Body of pancreas (tissue), 4 donors: ENCODE data around the gene TMEM117. TPM values are rescaled to one million over a fixed set of nuclear protein-coding genes. Genes with fewer than 3 reads are reported as not detected.

Source experiments
- ATAC-seq: fragments of 150-250 bp; one replicate; pipeline ENCODE4 v1.9.1; 2016
- DNase-seq, 4 donors: peaks; one replicate each; pipeline ENCODE4 v3.0.0-alpha.2; 2019
- H3K27ac ChIP-seq, 4 donors: fragments of 200-600 bp; sonication (generic); 1 replicate in 3 of 4; 2 replicates in 1 of 4; pipeline versions ENCODE4 v1.5.1 to v1.6.1; 2016 to 2019; ENCODE audit warnings: mild to moderate bottlenecking in 1 of 4, mixed read lengths in 1 of 4, moderate library complexity in 1 of 4
- H3K27me3 ChIP-seq, 2 donors: fragments of 200-600 bp; sonication (generic); one replicate each; pipeline ENCODE4 v1.6.0; 2016; ENCODE audit warnings: mild to moderate bottlenecking in 1 of 2
- H3K36me3 ChIP-seq, 2 donors: fragments of 200-600 bp; sonication (generic); replicated peaks in 1 of 2; 2 replicates each; pipeline ENCODE4 v1.5.1; 2016; ENCODE audit warnings: low read depth in 2 of 2; ENCODE audit not compliant: insufficient read depth in 1 of 2
- H3K4me1 ChIP-seq: fragments of 200-600 bp; sonication (generic); one replicate; pipeline ENCODE4 v1.6.0; 2016
- H3K4me3 ChIP-seq, 2 donors: fragments of 200-600 bp; sonication (generic); 1 replicate in 1 of 2; 2 replicates in 1 of 2; pipeline ENCODE4 v1.5.1; 2016 to 2019
- H3K9me3 ChIP-seq, 3 donors: fragments of 200-600 bp; sonication (generic); 1 replicate in 2 of 3; 2 replicates in 1 of 3; pipeline ENCODE4 v1.5.1; 2016
- CTCF ChIP-seq, 7 experiments: fragments of 450-650 bp in 4 of 7; fragments of 200-600 bp in 3 of 7; sonication (generic) in 3 of 7; IDR thresholded peaks; one replicate each; pipeline ENCODE4 v1.5.1; 2016 to 2019; ENCODE audit warnings: antibody characterized with exemption in 7 of 7
- POLR2A ChIP-seq, 3 donors: fragments of 450-650 bp; IDR thresholded peaks; one replicate each; pipeline ENCODE4 v1.6.1; 2016; ENCODE audit warnings: antibody characterized with exemption in 3 of 3, mild to moderate bottlenecking in 2 of 3
- WGBS, 2 donors: methylation state at CpG; one replicate each; pipeline ENCODE4 v1.1.5; 2017; 5-methylcytosine and 5-hydroxymethylcytosine counted together
- intact Hi-C: fragments of 100-400 bp; cut with DNase I; formaldehyde crosslinking; loops from one replicate; pipeline ENCODE4 v1.15.1; 2023
- total RNA-seq, 2 donors: library from RNA; depleted of rRNA; stranded (reverse); fragments of >200 nt; gene quantifications; one replicate each; pipeline ENCODE4 v1.1.0, GENCODE V29; 2016

TMEM117 gene
- total RNA-seq, 2 donors from 2014 or later, result 19.2 to 23.4 TPM

GRCh38 chr12:43930032-43930431 is 94.2 kb downstream of the TMEM117 start:
- DNase-seq (no peak), ATAC-seq (no peak)
- no peaks in the 10 kb centered on the region for H3K36me3 ChIP-seq
- intact Hi-C loops, result no loop called here
- H3K27ac ChIP-seq, result no peak overlapping the region
- H3K9me3 ChIP-seq, result no peaks in the 10 kb centered on the region
- 67 to 76% methylated on average over 1 of the region's 1 CpG for WGBS, 2 donors
- TF ChIP-seq POLR2A (IDR thresholded peaks at IDR 0.05) (no peak), CTCF (IDR thresholded peaks at IDR 0.05) (no peak)
- no peaks in the 10 kb centered on the region for H3K4me1 ChIP-seq
- H3K4me3 ChIP-seq, result no peak overlapping the region
- no peaks in the 10 kb centered on the region for H3K27me3 ChIP-seq

- H3K9me3 ChIP-seq, result no peaks in the 10 kb centered on the region
- DNase-seq, result no peak
- H3K36me3 ChIP-seq, result no peaks in the 10 kb centered on the region
- no peak overlapping the region for H3K27ac ChIP-seq
- intact Hi-C loops, result no loop called here
- no peaks in the 10 kb centered on the region for H3K27me3 ChIP-seq
- WGBS, 2 donors, result 93 to 97% methylated on average over 2 of the region's 2 CpGs
- no peak for TF ChIP-seq POLR2A (IDR thresholded peaks at IDR 0.05)
- no peak for TF ChIP-seq CTCF (IDR thresholded peaks at IDR 0.05)
- no peak overlapping the region for H3K4me3 ChIP-seq
- ATAC-seq, result no peak
- H3K4me1 ChIP-seq, result no peaks in the 10 kb centered on the region
These were observed 95.3 kb downstream of the TMEM117 start for GRCh38 chr12:43931187-43931586.

GRCh38 chr12:43935581-43935980 is 99.7 kb downstream of the TMEM117 start:
- WGBS, 2 donors, result 85 to 91% methylated on average over 1 of the region's 1 CpG
- DNase-seq (no peak), ATAC-seq (no peak)
- H3K4me3 ChIP-seq, result no peak overlapping the region
- H3K27ac ChIP-seq, result no peak overlapping the region
- no peaks in the 10 kb centered on the region for H3K27me3 ChIP-seq
- no peaks in the 10 kb centered on the region for H3K4me1 ChIP-seq
- intact Hi-C loops, result no loop called here
- H3K9me3 ChIP-seq, result no peaks in the 10 kb centered on the region
- TF ChIP-seq POLR2A (IDR thresholded peaks at IDR 0.05) (no peak), CTCF (IDR thresholded peaks at IDR 0.05) (no peak)
- no peaks in the 10 kb centered on the region for H3K36me3 ChIP-seq

DNA sequence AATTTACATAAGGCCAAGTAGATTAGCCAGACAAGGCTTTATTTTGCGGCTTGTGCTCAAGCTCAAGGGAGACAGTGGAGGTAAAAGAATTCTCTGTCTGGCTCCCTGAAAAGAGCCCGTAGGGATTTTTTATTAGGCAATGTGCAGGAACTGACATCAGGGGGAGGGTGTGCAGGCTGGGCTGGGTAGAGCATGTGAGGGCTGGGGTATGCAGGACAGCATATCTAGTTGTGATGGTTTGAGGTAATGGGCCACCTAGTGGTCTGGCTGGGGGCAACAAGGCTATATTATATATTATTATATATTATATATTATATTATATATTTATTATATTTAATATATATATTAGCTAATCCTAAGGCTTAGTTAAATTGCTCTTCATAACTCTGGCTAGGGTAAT is 102.1 kb downstream of the TMEM117 start:
- ATAC-seq (no peak), DNase-seq (peak in 1 of 4 donors; percentile 7)
- WGBS, 2 donors, result 81 to 83% methylated on average over 2 of the region's 2 CpGs
- Histone ChIP-seq H3K36me3 (no peaks in the 10 kb centered on the region), H3K27me3 (no peaks in the 10 kb centered on the region), H3K9me3 (no peaks in the 10 kb centered on the region), H3K4me3 (no peak overlapping the region), H3K4me1 (no peaks in the 10 kb centered on the region), H3K27ac (no peak overlapping the region)
- intact Hi-C loops, result no loop called here
- TF ChIP-seq CTCF (IDR thresholded peaks at IDR 0.05) (no peak), POLR2A (IDR thresholded peaks at IDR 0.05) (no peak)

- WGBS, 2 donors, result 60% methylated on average over 2 of the region's 2 CpGs
- Histone ChIP-seq H3K27me3 (no peaks in the 10 kb centered on the region), H3K36me3 (no peaks in the 10 kb centered on the region), H3K9me3 (no peaks in the 10 kb centered on the region), H3K4me3 (no peak overlapping the region), H3K27ac (no peak overlapping the region), H3K4me1 (no peaks in the 10 kb centered on the region)
- intact Hi-C loops, result no loop called here
- TF ChIP-seq CTCF (IDR thresholded peaks at IDR 0.05) (no peak), POLR2A (IDR thresholded peaks at IDR 0.05) (no peak)
- ATAC-seq, result no peak
- DNase-seq, result no peak
These were observed 106.5 kb downstream of the TMEM117 start for GRCh38 chr12:43942379-43942778.
